PFSK-1 (cell line): ENCODE data around the gene TMEM63A.

Experiments
- POLR2AphosphoS5 ChIP-seq: IDR thresholded peaks from 2 replicates; pipeline ENCODE4 v1.6.1; 2012; ENCODE audit warnings: low read depth, mild to moderate bottlenecking, control low read depth, low read length, moderate library complexity
- TAF1 ChIP-seq: IDR thresholded peaks from 2 replicates; pipeline ENCODE4 v1.6.1; 2012; ENCODE audit warnings: low read length, control low read depth, borderline replicate concordance; ENCODE audit not compliant: insufficient read depth

DNA sequence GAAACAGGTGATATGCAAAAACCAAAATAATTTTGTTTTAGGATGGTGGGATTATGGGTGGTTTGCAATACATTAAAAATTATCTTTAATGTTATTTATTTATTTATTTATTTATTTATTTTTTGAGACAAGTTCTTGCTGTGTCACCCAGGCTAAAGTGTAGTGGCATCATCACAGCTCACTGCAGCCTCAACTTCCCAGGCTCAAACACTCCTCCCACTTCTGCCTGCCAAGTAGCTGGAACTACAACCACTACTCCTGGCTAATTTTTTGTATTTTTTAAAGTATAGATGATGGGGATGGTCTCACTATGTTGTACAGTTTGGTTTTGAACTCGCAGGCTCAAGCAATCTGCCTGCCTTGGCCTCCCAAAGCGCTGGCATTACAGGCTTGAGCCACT is 48.4 kb upstream of the TMEM63A start:
- TF ChIP-seq TAF1 (no peak), POLR2AphosphoS5 (no peak)
